K562 (cell line): Measurements from ENCODE around the gene FGF2. TPM values are rescaled to one million over a fixed set of nuclear protein-coding genes. Genes with fewer than 3 reads are reported as not detected.

Experiments
- ATAC-seq: fragments of 200-7000 bp; cut with Tn5 transposase; 3 replicates; pipeline ENCODE4 v1.9.1; 2020; ENCODE audit warnings: moderate library complexity
- BruUV-seq: library from RNA; stranded (reverse); fragments of 400-500 nt; replicated peaks from 2 replicates; lab custom pipeline; 2021; lab: Mats Ljungman, UMichigan
- CTCF ChIA-PET: fragments of 300-600 bp; formaldehyde crosslinking; extraction: SDS; loops from one replicate; lab custom pipeline; 2021; ENCODE audit warnings: low intra/inter-chr PET ratio; lab: Yijun Ruan, JAX
- POLR2A ChIA-PET: fragments of 300-600, 350-650 bp; sonication (Branson Sonifier 250); formaldehyde crosslinking; extraction: SDS; loops from one replicate; lab custom pipeline; 2021; ENCODE audit warnings: antibody characterized with exemption, inconsistent platforms; lab: Yijun Ruan, JAX
- DNase-seq, 4 experiments: peaks; one replicate each; pipeline versions ENCODE4 v3.0.0 to v3.0.0-alpha.2; 2011 to 2018; ENCODE audit warnings: low spot score in 3 of 4, mixed read lengths in 3 of 4; ENCODE audit errors: extremely low read depth in 1 of 4
- FAIRE-seq: peaks from 2 replicates; lab custom pipeline; 2011; peaks lifted over from hg19 to GRCh38; lab: Jason Lieb, UNC
- H2AFZ ChIP-seq: 2 replicates; pipeline ENCODE4 v1.6.0; 2011; ENCODE audit warnings: low read depth, low read length, control low read depth, inconsistent platforms
- H3K27ac ChIP-seq: fragments of 200-600 bp; 3 replicates; pipeline ENCODE4 v1.8.0; 2011; ENCODE audit warnings: low read depth, mild to moderate bottlenecking, control low read depth, inconsistent platforms, low read length, moderate library complexity, mixed read lengths; ENCODE audit errors: extremely low read depth
- H3K27me3 ChIP-seq, 2 experiments: fragments of 300-600 bp in 1 of 2; 2 replicates in 1 of 2; 3 replicates in 1 of 2; pipeline versions ENCODE4 v1.6.0 to v1.8.0; 2011; ENCODE audit warnings: inconsistent platforms in 2 of 2, low read length in 2 of 2, mild to moderate bottlenecking in 1 of 2, mixed read lengths in 1 of 2, moderate library complexity in 1 of 2; ENCODE audit not compliant: control insufficient read depth in 2 of 2, insufficient read depth in 2 of 2
- H3K36me3 ChIP-seq: fragments of 300-600 bp; 3 replicates; pipeline ENCODE4 v1.8.0; 2011; ENCODE audit warnings: mild to moderate bottlenecking, low read length, inconsistent platforms; ENCODE audit not compliant: control insufficient read depth, insufficient read depth
- H3K4me1 ChIP-seq, 2 experiments: fragments of 200-600 bp in 1 of 2; replicated peaks in 1 of 2; 2 replicates in 1 of 2; 3 replicates in 1 of 2; pipeline versions ENCODE4 v1.5.1 to v1.8.0; 2011; ENCODE audit warnings: inconsistent platforms in 2 of 2, low read length in 2 of 2, mild to moderate bottlenecking in 1 of 2, mixed read lengths in 1 of 2, moderate library complexity in 1 of 2; ENCODE audit not compliant: control insufficient read depth in 2 of 2, insufficient read depth in 2 of 2
- H3K4me2 ChIP-seq: 2 replicates; pipeline ENCODE4 v1.6.1; 2011; ENCODE audit warnings: low read length, control low read depth, inconsistent platforms, mixed read lengths; ENCODE audit not compliant: insufficient read depth
- H3K4me3 ChIP-seq: fragments of 200-600 bp; sonication (generic), shearing (Covaris generic); 2 replicates; pipeline ENCODE4 v1.5.1; 2016; ENCODE audit warnings: control low read depth, inconsistent platforms
- H3K79me2 ChIP-seq: fragments of 200-600 bp; 3 replicates; pipeline ENCODE4 v1.8.0; 2011; ENCODE audit warnings: low read length, inconsistent platforms; ENCODE audit not compliant: control insufficient read depth, insufficient read depth
- H3K9ac ChIP-seq, 2 experiments: 2 replicates each; pipeline versions ENCODE4 v1.6.0 to v1.6.1; 2011; ENCODE audit warnings: low read depth in 2 of 2, low read length in 2 of 2, control low read depth in 1 of 2, inconsistent platforms in 1 of 2, mild to moderate bottlenecking in 1 of 2, mixed read lengths in 1 of 2; ENCODE audit not compliant: insufficient read depth in 1 of 2
- H3K9me1 ChIP-seq: one replicate; pipeline ENCODE4 v1.6.0; 2011; ENCODE audit warnings: inconsistent platforms, mild to moderate bottlenecking, low read length, moderate library complexity; ENCODE audit not compliant: control insufficient read depth, insufficient read depth
- H3K9me3 ChIP-seq: replicated peaks from 2 replicates; pipeline ENCODE4 v1.5.1; 2011; ENCODE audit warnings: low read depth, low read length, inconsistent platforms; ENCODE audit not compliant: control insufficient read depth, insufficient read depth
- H4K20me1 ChIP-seq: replicated peaks from 2 replicates; pipeline ENCODE4 v1.6.1; 2011; ENCODE audit warnings: low read length, inconsistent platforms, mixed read lengths; ENCODE audit not compliant: control insufficient read depth, insufficient read depth
- BCOR ChIP-seq: fragments of 450-650 bp; IDR thresholded peaks from 2 replicates; pipeline ENCODE4 v1.6.1; 2016
- DNMT1 ChIP-seq: fragments of 450-650 bp; IDR thresholded peaks from 2 replicates; pipeline ENCODE4 v1.6.1; 2016; ENCODE audit warnings: antibody characterized with exemption, mild to moderate bottlenecking
- ERF ChIP-seq: fragments of 450-650 bp; formaldehyde crosslinking; IDR thresholded peaks from 2 replicates; pipeline ENCODE4 v1.4.0; 2020; ENCODE audit warnings: mild to moderate bottlenecking, mixed read lengths
- ETV5 ChIP-seq: sonication (generic); formaldehyde crosslinking; IDR thresholded peaks from 2 replicates; pipeline ENCODE4 v1.4.0; 2020; ENCODE audit warnings: low read depth, mild to moderate bottlenecking, missing genetic modification reagents
- KDM2B ChIP-seq: fragments of 250-450 bp; sonication (Bioruptor Pico); IDR thresholded peaks from 2 replicates; pipeline ENCODE4 v1.8.0; 2021; ENCODE audit warnings: mild to moderate bottlenecking, moderate library complexity
- TSC22D4 ChIP-seq: fragments of 450-650 bp; IDR thresholded peaks from 2 replicates; pipeline ENCODE4 v1.6.1; 2016; ENCODE audit warnings: missing genetic modification characterization, missing biosample characterization, control low read depth
- in situ Hi-C: fragments of 300-500 bp; cut with MboI; formaldehyde crosslinking; loops from 4 replicates; pipeline ENCODE4 v1.15.0; 2018; ENCODE audit warnings: inconsistent platforms, mixed read lengths
- intact Hi-C: fragments of 100-400 bp; cut with micrococcal nuclease; formaldehyde crosslinking; loops from 2 replicates; pipeline ENCODE4 v1.14.2; 2022
- polyA plus RNA-seq, 8 experiments: library from polyadenylated mRNA; depleted of rRNA in 4 of 8; stranded (reverse) in 5 of 8; unstranded in 3 of 8; fragments of >200 nt; fragmentation: Nextera tagmentation in 2 of 8; fragmentation: Illumina TruSeq in 1 of 8; extraction: Ambion mirVana in 2 of 8; extraction: Trizol in 1 of 8; gene quantifications; 2 replicates each; pipeline versions ENCODE4 v1.2.1 to v1.2.3, GENCODE V29; 2011 to 2014; ENCODE audit warnings: inconsistent platforms in 1 of 8, missing spikeins in 1 of 8
- total RNA-seq, 7 experiments: library from RNA; depleted of rRNA in 6 of 7; stranded (reverse); fragments of >200 nt in 6 of 7; fragmentation: Illumina TruSeq in 2 of 7; extraction: Trizol in 2 of 7; gene quantifications; 2 replicates each; pipeline versions ENCODE4 v1.2.1 to v1.2.3, GENCODE V29; 2011 to 2021; ENCODE audit warnings: low replicate concordance in 1 of 7
- TF ChIP-seq, protein P1 (sequence below), 2 experiments: fragments of 450-650 bp; IDR thresholded peaks; 2 replicates each; pipeline ENCODE4 v1.6.1; 2018; ENCODE audit warnings: mild to moderate bottlenecking in 2 of 2, low read depth in 1 of 2; ENCODE audit not compliant: partially characterized antibody in 2 of 2

The FGF2 gene
- total and polyA plus RNA-seq, 9 of the 15 experiments (the other 6 are each of a cell fraction or from before 2014, with no cell fraction given) = 2.5 to 19.4 (median 9.2) TPM

- intact Hi-C loops = no loop called here
- H3K36me3 ChIP-seq = no peaks in the 10 kb centered on the region
- TF ChIP-seq BCOR (no peak), KDM2B (no peak), ETV5 (no peak), ERF (no peak), TSC22D4 (no peak), DNMT1 (no peak)
- TF ChIP-seq, protein P1, sequence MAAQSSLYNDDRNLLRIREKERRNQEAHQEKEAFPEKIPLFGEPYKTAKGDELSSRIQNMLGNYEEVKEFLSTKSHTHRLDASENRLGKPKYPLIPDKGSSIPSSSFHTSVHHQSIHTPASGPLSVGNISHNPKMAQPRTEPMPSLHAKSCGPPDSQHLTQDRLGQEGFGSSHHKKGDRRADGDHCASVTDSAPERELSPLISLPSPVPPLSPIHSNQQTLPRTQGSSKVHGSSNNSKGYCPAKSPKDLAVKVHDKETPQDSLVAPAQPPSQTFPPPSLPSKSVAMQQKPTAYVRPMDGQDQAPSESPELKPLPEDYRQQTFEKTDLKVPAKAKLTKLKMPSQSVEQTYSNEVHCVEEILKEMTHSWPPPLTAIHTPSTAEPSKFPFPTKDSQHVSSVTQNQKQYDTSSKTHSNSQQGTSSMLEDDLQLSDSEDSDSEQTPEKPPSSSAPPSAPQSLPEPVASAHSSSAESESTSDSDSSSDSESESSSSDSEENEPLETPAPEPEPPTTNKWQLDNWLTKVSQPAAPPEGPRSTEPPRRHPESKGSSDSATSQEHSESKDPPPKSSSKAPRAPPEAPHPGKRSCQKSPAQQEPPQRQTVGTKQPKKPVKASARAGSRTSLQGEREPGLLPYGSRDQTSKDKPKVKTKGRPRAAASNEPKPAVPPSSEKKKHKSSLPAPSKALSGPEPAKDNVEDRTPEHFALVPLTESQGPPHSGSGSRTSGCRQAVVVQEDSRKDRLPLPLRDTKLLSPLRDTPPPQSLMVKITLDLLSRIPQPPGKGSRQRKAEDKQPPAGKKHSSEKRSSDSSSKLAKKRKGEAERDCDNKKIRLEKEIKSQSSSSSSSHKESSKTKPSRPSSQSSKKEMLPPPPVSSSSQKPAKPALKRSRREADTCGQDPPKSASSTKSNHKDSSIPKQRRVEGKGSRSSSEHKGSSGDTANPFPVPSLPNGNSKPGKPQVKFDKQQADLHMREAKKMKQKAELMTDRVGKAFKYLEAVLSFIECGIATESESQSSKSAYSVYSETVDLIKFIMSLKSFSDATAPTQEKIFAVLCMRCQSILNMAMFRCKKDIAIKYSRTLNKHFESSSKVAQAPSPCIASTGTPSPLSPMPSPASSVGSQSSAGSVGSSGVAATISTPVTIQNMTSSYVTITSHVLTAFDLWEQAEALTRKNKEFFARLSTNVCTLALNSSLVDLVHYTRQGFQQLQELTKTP (IDR thresholded peaks at IDR 0.05; ENCODE audit: low read depth in 1 of 2, partially characterized antibody in 2 of 2) = no peak
Observed at GRCh38 chr4:122793811-122794210, 32.8 kb upstream of the FGF2 start.

More at GRCh38 chr4:122793811-122794210, 32.8 kb upstream of the FGF2 start:
- H3K79me2 ChIP-seq = no peaks in the 10 kb centered on the region
- H3K4me3 ChIP-seq = no peak overlapping the region
- FAIRE-seq (no peak), DNase-seq (no peak), ATAC-seq (no peak)
- no peak overlapping the region for H3K27ac ChIP-seq
- H3K27me3 ChIP-seq = no peaks in the 10 kb centered on the region; a peak in 1 of 5 replicates
- ChIA-PET POLR2A (no interaction called here), CTCF (no interaction called here)
- no peak overlapping the region for H2AFZ ChIP-seq
- in situ Hi-C loops = no loop called here
- no peak overlapping the region for H3K4me2 ChIP-seq
- H3K4me1 ChIP-seq = peaks cover 0 to 19% of the 10 kb centered on the region in 2 experiments; a peak in 4 of 5 replicates
- no peaks in the 10 kb centered on the region for H3K9me3 ChIP-seq
- no TSS peak for BruUV-seq
- H4K20me1 ChIP-seq = no peaks in the 10 kb centered on the region
- H3K9ac ChIP-seq = no peak overlapping the region
- H3K9me1 ChIP-seq = no peaks in the 10 kb centered on the region
